ENCODE data around the gene BRCA2. TPM values are rescaled to one million over a fixed set of nuclear protein-coding genes. Genes with fewer than 3 reads are reported as not detected.

The BRCA2 gene, protein sequence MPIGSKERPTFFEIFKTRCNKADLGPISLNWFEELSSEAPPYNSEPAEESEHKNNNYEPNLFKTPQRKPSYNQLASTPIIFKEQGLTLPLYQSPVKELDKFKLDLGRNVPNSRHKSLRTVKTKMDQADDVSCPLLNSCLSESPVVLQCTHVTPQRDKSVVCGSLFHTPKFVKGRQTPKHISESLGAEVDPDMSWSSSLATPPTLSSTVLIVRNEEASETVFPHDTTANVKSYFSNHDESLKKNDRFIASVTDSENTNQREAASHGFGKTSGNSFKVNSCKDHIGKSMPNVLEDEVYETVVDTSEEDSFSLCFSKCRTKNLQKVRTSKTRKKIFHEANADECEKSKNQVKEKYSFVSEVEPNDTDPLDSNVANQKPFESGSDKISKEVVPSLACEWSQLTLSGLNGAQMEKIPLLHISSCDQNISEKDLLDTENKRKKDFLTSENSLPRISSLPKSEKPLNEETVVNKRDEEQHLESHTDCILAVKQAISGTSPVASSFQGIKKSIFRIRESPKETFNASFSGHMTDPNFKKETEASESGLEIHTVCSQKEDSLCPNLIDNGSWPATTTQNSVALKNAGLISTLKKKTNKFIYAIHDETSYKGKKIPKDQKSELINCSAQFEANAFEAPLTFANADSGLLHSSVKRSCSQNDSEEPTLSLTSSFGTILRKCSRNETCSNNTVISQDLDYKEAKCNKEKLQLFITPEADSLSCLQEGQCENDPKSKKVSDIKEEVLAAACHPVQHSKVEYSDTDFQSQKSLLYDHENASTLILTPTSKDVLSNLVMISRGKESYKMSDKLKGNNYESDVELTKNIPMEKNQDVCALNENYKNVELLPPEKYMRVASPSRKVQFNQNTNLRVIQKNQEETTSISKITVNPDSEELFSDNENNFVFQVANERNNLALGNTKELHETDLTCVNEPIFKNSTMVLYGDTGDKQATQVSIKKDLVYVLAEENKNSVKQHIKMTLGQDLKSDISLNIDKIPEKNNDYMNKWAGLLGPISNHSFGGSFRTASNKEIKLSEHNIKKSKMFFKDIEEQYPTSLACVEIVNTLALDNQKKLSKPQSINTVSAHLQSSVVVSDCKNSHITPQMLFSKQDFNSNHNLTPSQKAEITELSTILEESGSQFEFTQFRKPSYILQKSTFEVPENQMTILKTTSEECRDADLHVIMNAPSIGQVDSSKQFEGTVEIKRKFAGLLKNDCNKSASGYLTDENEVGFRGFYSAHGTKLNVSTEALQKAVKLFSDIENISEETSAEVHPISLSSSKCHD (N-terminal part only)
- total RNA-seq = 1.8 and 5.2 TPM in 2 replicates
- 3.3 and 3.6 TPM in 2 replicates for polyA plus RNA-seq

DNA sequence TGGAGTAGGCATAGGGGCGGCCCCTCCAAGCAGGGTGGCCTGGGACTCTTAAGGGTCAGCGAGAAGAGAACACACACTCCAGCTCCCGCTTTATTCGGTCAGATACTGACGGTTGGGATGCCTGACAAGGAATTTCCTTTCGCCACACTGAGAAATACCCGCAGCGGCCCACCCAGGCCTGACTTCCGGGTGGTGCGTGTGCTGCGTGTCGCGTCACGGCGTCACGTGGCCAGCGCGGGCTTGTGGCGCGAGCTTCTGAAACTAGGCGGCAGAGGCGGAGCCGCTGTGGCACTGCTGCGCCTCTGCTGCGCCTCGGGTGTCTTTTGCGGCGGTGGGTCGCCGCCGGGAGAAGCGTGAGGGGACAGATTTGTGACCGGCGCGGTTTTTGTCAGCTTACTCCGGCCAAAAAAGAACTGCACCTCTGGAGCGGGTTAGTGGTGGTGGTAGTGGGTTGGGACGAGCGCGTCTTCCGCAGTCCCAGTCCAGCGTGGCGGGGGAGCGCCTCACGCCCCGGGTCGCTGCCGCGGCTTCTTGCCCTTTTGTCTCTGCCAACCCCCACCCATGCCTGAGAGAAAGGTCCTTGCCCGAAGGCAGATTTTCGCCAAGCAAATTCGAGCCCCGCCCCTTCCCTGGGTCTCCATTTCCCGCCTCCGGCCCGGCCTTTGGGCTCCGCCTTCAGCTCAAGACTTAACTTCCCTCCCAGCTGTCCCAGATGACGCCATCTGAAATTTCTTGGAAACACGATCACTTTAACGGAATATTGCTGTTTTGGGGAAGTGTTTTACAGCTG lies at the start of gene BRCA2, which contains the start of gene ZAR1L:
BRCA2 (plus strand) TSS at position 271 of the 790 bp plus-strand sequence. CDS start 953 bp downstream, outside the sequence.
ZAR1L (minus strand) TSS at position 126 of the 790 bp plus-strand sequence. CDS start 3,438 bp downstream, outside the sequence.
- Histone ChIP-seq H3K9me3 (ENCODE audit: low read depth) (no peaks in the 10 kb centered on the region), H3K27ac (peak within 1 kb of the TSS; percentile 85), H3K4me1 (ENCODE audit: low read depth) (no peaks in the 10 kb centered on the region), H3K4me3 (peak within 1 kb of the TSS; percentile 58), H3K36me3 (no peaks in the 10 kb centered on the region), H3K27me3 (no peaks in the 10 kb centered on the region)
- TF ChIP-seq, protein P1, sequence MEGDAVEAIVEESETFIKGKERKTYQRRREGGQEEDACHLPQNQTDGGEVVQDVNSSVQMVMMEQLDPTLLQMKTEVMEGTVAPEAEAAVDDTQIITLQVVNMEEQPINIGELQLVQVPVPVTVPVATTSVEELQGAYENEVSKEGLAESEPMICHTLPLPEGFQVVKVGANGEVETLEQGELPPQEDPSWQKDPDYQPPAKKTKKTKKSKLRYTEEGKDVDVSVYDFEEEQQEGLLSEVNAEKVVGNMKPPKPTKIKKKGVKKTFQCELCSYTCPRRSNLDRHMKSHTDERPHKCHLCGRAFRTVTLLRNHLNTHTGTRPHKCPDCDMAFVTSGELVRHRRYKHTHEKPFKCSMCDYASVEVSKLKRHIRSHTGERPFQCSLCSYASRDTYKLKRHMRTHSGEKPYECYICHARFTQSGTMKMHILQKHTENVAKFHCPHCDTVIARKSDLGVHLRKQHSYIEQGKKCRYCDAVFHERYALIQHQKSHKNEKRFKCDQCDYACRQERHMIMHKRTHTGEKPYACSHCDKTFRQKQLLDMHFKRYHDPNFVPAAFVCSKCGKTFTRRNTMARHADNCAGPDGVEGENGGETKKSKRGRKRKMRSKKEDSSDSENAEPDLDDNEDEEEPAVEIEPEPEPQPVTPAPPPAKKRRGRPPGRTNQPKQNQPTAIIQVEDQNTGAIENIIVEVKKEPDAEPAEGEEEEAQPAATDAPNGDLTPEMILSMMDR (IDR thresholded peaks at IDR 0.05; ENCODE audit: low read depth, low read length) = no peak
- DNase-seq (ENCODE audit: low read depth in 1 of 2, low spot score in 1 of 2) = peak; percentile 91 to 95

DNA sequence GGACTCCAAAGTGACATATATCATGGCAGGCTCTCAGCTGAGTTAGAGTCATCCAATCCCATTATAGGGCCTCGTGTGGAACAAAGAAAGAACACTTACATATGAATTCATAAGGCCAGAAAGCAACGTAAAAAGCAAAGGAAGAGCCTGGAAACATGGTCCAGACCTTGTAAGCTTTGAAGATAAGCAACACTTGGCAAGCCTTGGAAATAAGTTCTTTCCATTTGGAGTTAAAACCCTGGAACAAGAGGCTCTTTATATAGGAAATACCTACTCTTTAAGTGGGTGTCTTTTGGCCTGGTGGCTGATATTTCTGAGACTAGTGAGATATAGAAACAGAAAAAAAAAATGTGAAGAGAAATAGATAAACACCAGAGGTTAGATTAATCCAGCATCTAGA lies 49.6 kb upstream of the BRCA2 start:
- Histone ChIP-seq H3K4me3 (no peak overlapping the region), H3K9me3 (ENCODE audit: low read depth) (no peaks in the 10 kb centered on the region), H3K4me1 (ENCODE audit: low read depth) (peaks cover 8% of the 10 kb centered on the region), H3K36me3 (no peaks in the 10 kb centered on the region), H3K27me3 (no peaks in the 10 kb centered on the region), H3K27ac (no peak overlapping the region)
- TF ChIP-seq, protein P1 (IDR thresholded peaks at IDR 0.05; ENCODE audit: low read depth, low read length) = no peak
- DNase-seq (ENCODE audit: low read depth in 1 of 2, low spot score in 1 of 2) = peak in 1 of 2 donors; percentile 66

DNA sequence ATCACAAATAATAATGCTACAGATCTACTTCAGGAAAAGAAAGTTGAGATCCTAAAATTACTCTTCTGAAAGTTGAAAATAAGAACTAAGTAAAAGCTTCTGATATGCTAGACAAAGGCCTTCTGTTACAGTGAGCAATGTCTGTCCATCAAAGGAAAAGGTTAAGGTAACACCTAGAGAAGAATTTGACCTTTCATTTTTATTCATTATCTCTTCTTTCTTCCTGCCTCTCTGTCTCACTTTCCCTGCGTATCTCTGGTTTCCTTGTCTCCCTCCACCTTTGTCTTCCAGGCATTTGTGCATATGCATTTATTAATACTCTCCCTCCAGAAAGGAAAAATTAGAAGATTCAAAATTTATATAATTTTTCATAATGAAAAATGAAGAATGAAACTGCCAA lies 49.2 kb upstream of the BRCA2 start:
- TF ChIP-seq, protein P1 (IDR thresholded peaks at IDR 0.05; ENCODE audit: low read depth, low read length) = no peak
- Histone ChIP-seq H3K36me3 (no peaks in the 10 kb centered on the region), H3K27ac (no peak overlapping the region), H3K4me1 (ENCODE audit: low read depth) (peaks cover 8% of the 10 kb centered on the region), H3K27me3 (no peaks in the 10 kb centered on the region), H3K4me3 (no peak overlapping the region), H3K9me3 (ENCODE audit: low read depth) (no peaks in the 10 kb centered on the region)
- DNase-seq (ENCODE audit: low read depth in 1 of 2, low spot score in 1 of 2) = no peak

DNA sequence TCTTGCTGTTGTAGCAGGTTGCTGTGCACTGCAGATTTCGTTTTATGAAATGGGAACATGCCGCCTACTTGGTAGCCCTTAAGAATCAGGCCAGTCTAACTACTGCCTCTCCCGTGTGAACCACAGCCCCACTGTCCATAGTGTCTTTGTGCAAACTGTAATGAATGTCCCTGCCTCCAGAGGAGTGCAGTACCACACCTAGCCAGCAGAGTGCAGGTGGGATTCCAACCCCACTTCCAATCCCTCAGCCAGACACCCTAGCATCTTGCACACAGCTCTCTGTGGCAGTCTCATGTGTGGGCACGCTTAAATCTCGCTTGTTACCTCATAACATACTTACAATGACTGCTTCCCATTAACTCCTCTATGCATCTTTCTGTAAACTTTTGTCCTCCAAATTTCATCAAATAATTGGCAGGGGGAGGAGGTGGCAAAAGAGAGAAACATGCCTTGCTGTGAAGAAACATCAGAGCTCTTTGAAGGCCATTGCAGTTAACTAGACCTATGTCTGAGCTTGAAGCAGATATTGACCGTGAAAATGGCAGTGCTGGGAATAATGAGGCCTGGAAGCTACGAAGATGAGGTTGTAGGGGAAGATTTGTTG lies 47.4 kb upstream of the BRCA2 start:
- DNase-seq (ENCODE audit: low read depth in 1 of 2, low spot score in 1 of 2) = peak in 1 of 2 donors; percentile 22

More for the DNA sequence above, 47.4 kb upstream of the BRCA2 start:
- no peaks in the 10 kb centered on the region for H3K9me3 ChIP-seq (ENCODE audit: low read depth)
- TF ChIP-seq, protein P1 (IDR thresholded peaks at IDR 0.05; ENCODE audit: low read depth, low read length) = peak; percentile 48
- H3K27ac ChIP-seq = no peak overlapping the region
- H3K27me3 ChIP-seq = no peaks in the 10 kb centered on the region
- H3K36me3 ChIP-seq = no peaks in the 10 kb centered on the region
- H3K4me1 ChIP-seq (ENCODE audit: low read depth) = no peaks in the 10 kb centered on the region
- no peak overlapping the region for H3K4me3 ChIP-seq

Measured in cardiac muscle cell (in vitro differentiated cells and primary cell).